DMS53 (cell line): ENCODE results near the gene IFIT3.

Experiments used
- DNase-seq: peaks from one replicate; lab custom pipeline; 2025; lab: John Stamatoyannopoulos, UW

IFIT3 gene

GRCh38 chr10:89357975-89358374, 30.2 kb downstream of the IFIT3 start:
- no peak for DNase-seq

- DNase-seq = peak; percentile 78
These were observed 32.4 kb downstream of the IFIT3 start for GRCh38 chr10:89360157-89360556.

DNA sequence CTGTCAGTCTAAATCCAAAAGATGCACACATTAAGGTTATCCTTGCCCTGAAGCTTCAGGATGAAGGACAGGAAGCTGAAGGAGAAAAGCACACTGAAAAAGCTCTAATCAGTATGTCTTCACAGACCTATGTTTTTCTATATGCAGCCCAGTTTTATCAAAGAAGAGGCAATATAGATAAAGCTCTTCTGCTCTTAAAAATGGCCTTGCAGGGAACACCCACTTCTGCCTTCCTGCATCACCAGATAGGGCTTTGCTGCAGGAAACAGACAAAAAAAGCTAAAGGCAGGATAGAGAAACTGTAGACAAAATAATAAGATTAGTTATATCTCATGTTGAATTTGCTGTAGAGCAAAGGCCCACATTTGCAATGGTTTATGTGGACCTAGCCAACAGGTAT, 35.1 kb downstream of the IFIT3 start:
- DNase-seq = no peak

DNA sequence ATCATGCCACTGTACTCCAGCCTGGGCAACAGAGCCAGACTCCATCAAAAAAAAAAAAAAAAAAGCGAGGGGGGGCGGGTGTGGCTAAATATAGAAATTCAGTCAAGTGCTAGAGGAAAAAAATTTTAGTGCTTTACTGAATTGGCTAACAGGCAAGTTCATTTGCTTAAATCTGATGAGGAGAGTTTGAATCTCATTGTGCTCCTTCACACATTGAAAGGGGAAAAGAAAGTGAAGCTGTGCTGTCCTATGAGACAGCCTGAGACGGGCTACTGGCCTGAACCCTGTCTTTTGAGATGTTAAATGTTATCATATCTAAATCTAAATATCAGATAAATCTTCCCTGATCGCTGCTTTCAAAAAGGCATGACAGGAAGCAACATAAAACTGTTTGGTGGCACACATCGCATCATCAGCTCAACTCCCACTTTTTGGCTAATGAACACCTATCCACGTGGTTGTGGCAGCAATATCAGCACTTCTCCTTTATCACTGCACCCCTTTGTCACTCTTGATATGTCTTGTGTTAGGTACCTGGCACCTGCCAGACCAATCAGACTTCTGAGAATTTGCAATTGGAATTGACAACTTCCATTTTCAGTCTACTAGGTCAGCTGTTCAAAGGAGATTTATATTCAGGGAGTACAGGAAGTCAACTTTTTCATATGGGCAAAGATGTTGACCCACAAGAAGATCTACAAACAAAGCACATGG, 36.1 kb downstream of the IFIT3 start:
- DNase-seq = no peak

GRCh38 chr10:89364531-89364930, 36.7 kb downstream of the IFIT3 start:
- DNase-seq = no peak

- peak; percentile 11 for DNase-seq
These were observed 39.7 kb downstream of the IFIT3 start for GRCh38 chr10:89367529-89367928.

GRCh38 chr10:89368129-89368528, 40.3 kb downstream of the IFIT3 start:
- no peak for DNase-seq

- DNase-seq = peak; percentile 47
These were observed 41.6 kb downstream of the IFIT3 start for GRCh38 chr10:89369156-89370105.

- DNase-seq = no peak
These were observed 43.3 kb downstream of the IFIT3 start for GRCh38 chr10:89371079-89371478.

DNA sequence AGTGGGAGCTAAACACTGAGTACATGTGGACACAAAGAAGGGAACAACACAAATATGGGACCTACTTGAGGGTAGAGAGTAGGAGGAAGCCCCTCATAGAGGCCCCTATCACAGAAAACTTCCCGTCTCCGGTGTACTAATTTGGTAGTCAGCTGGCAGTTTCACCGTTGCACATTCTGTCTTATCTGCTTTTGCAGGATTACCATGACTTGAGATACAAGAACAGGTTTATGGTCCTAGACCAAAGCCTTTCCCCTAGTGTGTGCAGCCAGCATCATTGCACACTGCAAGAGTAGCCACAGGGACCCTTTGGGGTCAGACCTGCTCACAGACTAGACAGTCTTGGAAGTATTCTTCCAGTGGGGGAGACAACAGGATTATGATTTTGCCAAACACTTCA, 44.2 kb downstream of the IFIT3 start:
- DNase-seq = no peak

GRCh38 chr10:89373916-89374711, 46.3 kb downstream of the IFIT3 start:
- peak; percentile 79 for DNase-seq

- no peak for DNase-seq
These were observed 46.9 kb downstream of the IFIT3 start for GRCh38 chr10:89374713-89375141.

- DNase-seq = peak; percentile 4
These were observed 50.2 kb downstream of the IFIT3 start, which contains the start of gene IFIT1B for GRCh38 chr10:89377705-89378637. Gene IFIT1B (plus strand): TSS chr10:89378056. CDS start chr10:89378136, 80 bp downstream.

- no peak for DNase-seq
These were observed 51.3 kb downstream of the IFIT3 start for GRCh38 chr10:89379103-89379502.

DNA sequence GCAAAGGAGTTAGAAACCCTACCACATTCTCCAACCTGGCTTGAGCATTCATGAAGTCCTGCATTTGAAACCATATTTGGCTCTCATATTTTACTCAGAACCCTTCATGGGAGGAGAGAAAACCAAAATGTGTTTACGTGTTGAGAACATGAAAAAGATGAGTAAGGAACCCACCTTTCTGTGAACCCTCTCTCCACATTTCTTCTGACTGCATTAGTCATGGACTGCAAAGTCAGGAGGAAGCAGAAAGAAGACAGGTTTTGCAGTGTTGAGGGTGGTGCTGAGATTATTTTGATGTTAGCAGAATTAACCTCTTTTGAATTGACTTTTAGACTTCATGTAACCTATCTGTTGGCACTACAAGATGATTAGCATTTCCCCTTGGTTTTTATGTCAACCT, 55.0 kb downstream of the IFIT3 start:
- DNase-seq = no peak

DNA sequence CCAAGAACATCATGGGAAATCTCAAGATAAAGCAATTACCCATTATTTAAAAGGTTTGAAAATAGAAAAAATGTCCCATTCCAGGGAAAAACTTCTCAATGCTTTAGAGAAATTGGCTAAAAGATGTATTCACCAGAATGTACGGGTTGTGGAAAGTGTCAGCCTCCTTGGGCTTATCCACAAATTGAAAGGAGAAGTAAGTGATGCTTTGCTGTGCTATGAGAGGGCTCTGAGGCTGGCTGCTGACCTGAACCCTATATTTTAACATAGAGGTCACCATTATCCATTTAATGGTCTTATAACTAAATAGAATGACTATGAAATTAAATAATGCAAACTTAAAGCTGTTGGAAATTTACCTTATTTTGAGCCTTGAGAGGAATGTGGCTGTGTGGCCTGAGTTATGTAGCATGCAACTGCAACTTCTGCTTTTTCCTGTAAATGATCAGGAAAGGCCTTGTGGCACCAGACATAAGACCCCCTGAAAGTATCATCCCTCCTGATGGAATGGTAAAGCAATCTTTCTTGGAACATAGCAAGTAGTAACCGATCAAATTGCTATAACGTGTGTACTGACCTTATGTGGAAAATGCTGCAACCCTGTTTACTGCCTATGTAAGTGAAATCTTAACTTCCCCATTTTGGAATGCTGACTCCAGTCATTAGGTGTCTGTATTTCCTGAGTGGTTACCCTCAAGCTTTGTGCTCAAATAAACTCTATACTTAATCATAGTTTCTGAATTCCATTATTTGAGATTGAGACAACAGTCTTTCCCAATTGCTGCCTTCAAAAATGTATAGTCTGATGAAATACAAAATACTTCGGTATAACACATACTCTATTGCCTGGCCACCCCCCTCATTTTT, 56.9 kb downstream of the IFIT3 start:
- no peak for DNase-seq

DNA sequence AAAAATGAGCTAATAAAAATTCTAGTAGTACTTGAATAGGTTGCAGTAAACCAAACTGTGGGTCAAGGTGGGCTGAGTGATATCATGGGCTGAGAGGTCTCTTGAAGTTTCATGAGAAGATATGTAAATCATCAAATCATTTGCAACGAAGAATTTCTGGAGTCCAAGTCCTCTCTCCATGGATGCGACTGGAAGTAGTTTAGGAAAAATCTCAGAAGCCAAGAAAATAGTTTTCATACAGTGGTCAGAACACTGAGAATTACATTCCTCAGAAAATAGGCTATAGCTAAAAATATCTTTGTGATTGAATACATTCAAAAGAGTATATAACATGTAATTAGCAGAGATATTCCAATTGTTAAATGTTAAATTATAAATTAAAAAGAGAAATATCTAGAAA, 61.0 kb downstream of the IFIT3 start:
- DNase-seq = no peak

- DNase-seq = peak; percentile 72
These were observed 61.5 kb downstream of the IFIT3 start for GRCh38 chr10:89389254-89389653.
